ENCODE data around the gene TMEM60. TPM values are rescaled to one million over a fixed set of nuclear protein-coding genes. Genes with fewer than 3 reads are reported as not detected.

Gene TMEM60, protein sequence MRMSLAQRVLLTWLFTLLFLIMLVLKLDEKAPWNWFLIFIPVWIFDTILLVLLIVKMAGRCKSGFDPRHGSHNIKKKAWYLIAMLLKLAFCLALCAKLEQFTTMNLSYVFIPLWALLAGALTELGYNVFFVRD
- 7.8 TPM for total RNA-seq

DNA sequence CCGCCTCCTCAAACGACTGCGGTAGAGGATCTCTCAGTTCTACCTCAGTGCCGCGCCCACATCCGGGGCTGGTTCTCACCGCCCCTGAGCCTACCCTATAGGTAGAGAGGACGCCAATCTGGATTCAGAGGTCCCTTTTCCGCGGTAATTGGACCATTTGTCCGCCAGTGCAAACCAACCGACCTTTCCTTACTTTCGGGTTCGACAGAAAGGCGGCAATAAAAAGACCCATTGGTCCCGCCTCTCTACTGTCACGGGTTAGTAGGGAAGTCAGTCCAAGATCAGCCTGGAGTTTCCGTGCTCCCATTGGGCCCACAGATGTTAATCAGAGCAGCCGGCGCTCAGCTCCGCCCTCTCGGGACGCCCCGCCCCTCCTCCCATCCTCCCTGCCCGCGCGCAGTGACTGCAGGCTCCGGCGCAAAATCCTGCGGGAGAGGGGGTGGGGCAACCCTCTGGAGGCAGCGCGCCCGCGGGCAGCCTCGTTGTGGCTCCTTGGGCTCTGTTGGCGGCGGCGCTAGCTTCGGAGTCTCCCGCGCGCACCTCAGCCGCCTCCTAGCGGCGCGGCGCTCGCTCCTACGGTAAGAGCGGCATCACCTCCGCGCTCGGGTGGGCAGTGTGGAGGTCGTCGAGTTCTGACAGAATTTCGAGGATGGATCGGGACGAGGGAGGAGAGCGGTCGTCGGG lies at the start of gene TMEM60, which contains the start of gene PHTF2:
Gene TMEM60 (minus strand): TSS at position 41 of the 684 bp plus-strand sequence. CDS start 4,061 bp downstream, outside the sequence.
Gene PHTF2 (plus strand): TSS at position 380 of the 684 bp plus-strand sequence.

Other genes starting within 250 kb of the TMEM60 start
- 77.9 TPM for gene RSBN1L, start 102.0 kb downstream of the TMEM60 start, total RNA-seq
- gene PHTF2, start 339 bp upstream of the TMEM60 start, total RNA-seq: 62.9 TPM

Measured in parietal lobe (tissue), 1 donor.